A549 treated with DMSO at 1 μM for 4 hours (cell line): Measurements from ENCODE around the gene DOLK. TPM values are rescaled to one million over a fixed set of nuclear protein-coding genes. Genes with fewer than 3 reads are reported as not detected.

ENCODE experiments used
- total RNA-seq: library from RNA; stranded (reverse); fragments of 200-300 nt; extraction: Qiagen RNA extraction; gene quantifications from 5 replicates; pipeline ENCODE4 v1.2.3, GENCODE V29; 2022; ENCODE audit warnings: low read depth

The DOLK gene
- total RNA-seq = 31.6 to 38.3 TPM (median 34.6 TPM) in 5 replicates

GRCh38 chr9:128947527-128948301, at the start of gene DOLK, which contains the start of gene NUP188:
Gene DOLK (minus strand): TSS chr9:128947603. CDS start chr9:128947303, 300 bp downstream.
Gene NUP188 (plus strand): TSS chr9:128947699. CDS start chr9:128947720, 21 bp downstream.

GRCh38 chr9:128920381-128921058, 26.9 kb downstream of the DOLK start, which contains the start of gene PHYHD1:
Gene PHYHD1 (plus strand): TSS chr9:128920982. CDS start chr9:128922324, 1,342 bp downstream.

Other genes with a start within 250 kb of the DOLK start
- gene PKN3, start 245.1 kb downstream of the DOLK start, total RNA-seq = 13.6 to 18.9 TPM (median 15.3 TPM) in 5 replicates
- gene ZDHHC12, start 223.5 kb downstream of the DOLK start, total RNA-seq = 66.4 to 91.1 TPM (median 77.5 TPM) in 5 replicates
- 13.2 to 17.7 TPM (median 15.3 TPM) in 5 replicates for gene ZER1, start 175.7 kb downstream of the DOLK start, total RNA-seq
- 19.1 to 22.6 TPM (median 21.2 TPM) in 5 replicates for gene TBC1D13, start 160.3 kb downstream of the DOLK start, total RNA-seq
- 13.9 to 28.9 TPM (median 26.9 TPM) in 5 replicates for gene ENDOG, start 129.1 kb downstream of the DOLK start, total RNA-seq
- 18.9 to 46.7 TPM (median 43.2 TPM) in 5 replicates for gene SPOUT1, start 117.8 kb downstream of the DOLK start, total RNA-seq
- gene KYAT1, start 65.7 kb downstream of the DOLK start, total RNA-seq = 7.5 to 10.3 TPM (median 8.9 TPM) in 5 replicates
- 39.2 to 44.4 TPM (median 44.0 TPM) in 5 replicates for gene LRRC8A, start 65.5 kb downstream of the DOLK start, total RNA-seq
- 0.17 TPM in 1 of 5 replicates, not detected in the others for gene PHYHD1, start 26.6 kb downstream of the DOLK start, total RNA-seq
- 35.1 to 46.4 TPM (median 41.6 TPM) in 5 replicates for gene NUP188, start 96 bp upstream of the DOLK start, total RNA-seq
- gene SH3GLB2, start 80.7 kb upstream of the DOLK start, total RNA-seq = 36.9 to 52.6 TPM (median 49.2 TPM) in 5 replicates
- gene MIGA2, start 89.0 kb upstream of the DOLK start, total RNA-seq = 11.6 to 14.8 TPM (median 13.9 TPM) in 5 replicates
- gene DOLPP1, start 133.5 kb upstream of the DOLK start, total RNA-seq = 17.6 to 23.6 TPM (median 22.1 TPM) in 5 replicates
- gene CRAT, start 163.2 kb upstream of the DOLK start, total RNA-seq = 25.2 to 31.8 TPM (median 27.8 TPM) in 5 replicates
- 118 to 139 TPM (median 136 TPM) in 5 replicates for gene PTPA, start 163.8 kb upstream of the DOLK start, total RNA-seq
- 33.9 to 81.5 TPM (median 71.7 TPM) in 5 replicates for gene IER5L, start 230.7 kb upstream of the DOLK start, total RNA-seq